ENCODE data around the gene SUSD2.

DNA sequence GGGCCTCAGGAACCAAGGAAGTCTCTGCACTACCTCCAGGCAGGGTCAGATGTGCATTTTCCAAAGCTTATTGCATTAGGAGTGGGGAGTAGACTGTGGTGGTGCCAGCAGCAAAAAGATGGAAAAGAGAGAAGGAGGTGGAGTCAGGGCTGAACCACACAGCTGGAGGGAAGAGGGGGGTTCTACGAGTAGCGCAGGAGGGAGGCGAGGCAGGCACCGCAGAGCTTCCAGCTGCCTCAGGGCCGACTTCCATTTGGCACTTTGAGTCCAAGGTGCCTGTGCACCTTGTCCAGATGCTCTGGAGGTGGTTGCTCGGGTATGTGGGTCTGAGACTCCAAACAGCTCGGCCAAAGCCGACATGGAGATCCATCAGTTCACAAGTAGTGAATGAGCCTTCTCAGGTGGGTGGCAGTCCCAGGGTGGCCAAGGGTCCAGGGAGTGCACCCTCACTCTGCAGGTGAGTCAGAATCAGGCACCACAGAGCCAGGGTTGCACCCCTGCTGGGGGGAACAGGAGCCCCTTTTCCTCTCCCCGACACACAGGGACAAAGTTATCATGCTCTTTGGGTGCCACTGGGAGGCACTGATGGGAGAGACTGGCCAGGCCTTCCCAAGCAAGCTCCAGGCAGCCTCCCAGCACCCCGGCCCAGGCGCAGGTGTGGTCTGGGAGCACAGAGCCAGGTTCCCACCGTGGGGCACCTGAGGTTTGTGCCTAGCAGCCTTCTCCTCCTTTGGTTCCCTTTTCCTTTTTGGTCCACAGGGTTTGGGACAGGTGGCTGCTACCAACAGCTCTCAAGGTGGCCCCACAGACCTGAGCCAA, 33.4 kb downstream of the SUSD2 start:
- TF ChIP-seq POLR2A (IDR thresholded peaks at IDR 0.05) = no peak
- TF ChIP-seq CTCF (IDR thresholded peaks at IDR 0.05) = no peak

Measured in Peyer's patch (tissue), 4 donors.